ENCODE measurements around the gene CCIN. TPM values are rescaled to one million over a fixed set of nuclear protein-coding genes. Genes with fewer than 3 reads are reported as not detected.
A peak's percentile ranks its signal among the peaks of the same experiment; 100 is the strongest.

CCIN gene
- total and polyA plus RNA-seq, 12 donors: 0.12 to 0.15 TPM; not detected in 10

GRCh38 chr9:36152741-36153438, 16.3 kb upstream of the CCIN start:
- intact Hi-C loops (cut with DNase I): no loop called here
- H3K36me3 ChIP-seq: peaks cover 0 to 31% (median 4%) of the 10 kb centered on the region in 9 donors
- no peak for DNase-seq
- H3K4me1 ChIP-seq: peaks cover 6 to 83% (median 42%) of the 10 kb centered on the region in 9 donors
- H3K9me3 ChIP-seq: peaks cover 0 to 5% (median 0%) of the 10 kb centered on the region in 11 donors
- H3K27ac ChIP-seq: peak overlapping the region in 6 of 10 donors; percentile 66 to 96 (median 73)
- H3K4me3 ChIP-seq: no peak overlapping the region
- ATAC-seq: no peak
- WGBS, 2 donors: 92 to 97% methylated on average over 10 of the region's 10 CpGs
- H3K27me3 ChIP-seq: no peaks in the 10 kb centered on the region
- no peak for TF ChIP-seq CTCF (IDR thresholded peaks at IDR 0.05)

GRCh38 chr9:36153746-36154145, 15.4 kb upstream of the CCIN start:
- intact Hi-C loops (cut with DNase I): no loop called here
- Histone ChIP-seq H3K4me3 (no peak overlapping the region), H3K4me1 (peaks cover 0 to 83% (median 35%) of the 10 kb centered on the region in 9 donors), H3K36me3 (peaks cover 0 to 31% (median 4%) of the 10 kb centered on the region in 9 donors), H3K27ac (peak overlapping the region in 8 of 10 donors; percentile 10 to 96 (median 71)), H3K27me3 (no peaks in the 10 kb centered on the region), H3K9me3 (peaks cover 0 to 5% (median 0%) of the 10 kb centered on the region in 11 donors)
- WGBS, 2 donors: 65 to 67% methylated on average over 9 of the region's 9 CpGs
- ATAC-seq: no peak
- DNase-seq: no peak
- no peak for TF ChIP-seq CTCF (IDR thresholded peaks at IDR 0.05)

- intact Hi-C loops (cut with DNase I): no loop called here
- peak overlapping the region in 9 of 10 donors; percentile 10 to 96 (median 69) for H3K27ac ChIP-seq
- H3K4me1 ChIP-seq: peaks cover 0 to 82% (median 35%) of the 10 kb centered on the region in 9 donors
- H3K9me3 ChIP-seq: peaks cover 0 to 5% (median 0%) of the 10 kb centered on the region in 11 donors
- no peaks in the 10 kb centered on the region for H3K27me3 ChIP-seq
- H3K4me3 ChIP-seq: no peak overlapping the region
- ATAC-seq (peak in 7 of 8 donors; percentile 23 to 68 (median 45)), DNase-seq (peak; percentile 27 to 52)
- 22 to 37% methylated on average over 11 of the region's 11 CpGs for WGBS, 2 donors
- peaks cover 0 to 31% (median 4%) of the 10 kb centered on the region in 9 donors for H3K36me3 ChIP-seq
- TF ChIP-seq CTCF (IDR thresholded peaks at IDR 0.05): no peak
Observed at GRCh38 chr9:36154331-36154952, 14.7 kb upstream of the CCIN start.

- Histone ChIP-seq H3K36me3 (peaks cover 0 to 28% (median 4%) of the 10 kb centered on the region in 9 donors), H3K27me3 (no peaks in the 10 kb centered on the region), H3K4me3 (no peak overlapping the region), H3K27ac (peak overlapping the region in 1 of 10 donors; percentile 77), H3K4me1 (peaks cover 0 to 70% (median 26%) of the 10 kb centered on the region in 9 donors), H3K9me3 (peaks cover 0 to 5% (median 0%) of the 10 kb centered on the region in 11 donors)
- DNase-seq: no peak
- ATAC-seq: no peak
- 86 to 98% methylated on average over 6 of the region's 6 CpGs for WGBS, 2 donors
- TF ChIP-seq CTCF (IDR thresholded peaks at IDR 0.05): no peak
- intact Hi-C loops (cut with DNase I): no loop called here
Observed at GRCh38 chr9:36156116-36156515, 13.1 kb upstream of the CCIN start.

Measured in heart right ventricle (tissue), 16 donors.